HCT116 (cell line): Measurements from ENCODE around the gene EN2.

Experiments used
- POLR2A ChIP-seq: IDR thresholded peaks from 2 replicates; pipeline ENCODE4 v1.7.0; 2011; ENCODE audit warnings: borderline replicate concordance; ENCODE audit not compliant: insufficient read depth, insufficient read length; ENCODE audit errors: extremely low read depth
- SIN3A ChIP-seq: IDR thresholded peaks from 2 replicates; pipeline ENCODE4 v1.6.1; 2012; ENCODE audit warnings: low read depth
- TF ChIP-seq, protein P1 (sequence below), 3 experiments: fragments of 200-600 bp in 1 of 3; sonication (generic) in 1 of 3; IDR thresholded peaks in 2 of 3; conservative IDR thresholded peaks in 1 of 3; 2 replicates each; pipeline ENCODE4 v1.5.1; 2012 to 2017; ENCODE audit warnings: low read depth in 2 of 3, low read length in 2 of 3, antibody characterized with exemption in 1 of 3, borderline replicate concordance in 1 of 3, control low read depth in 1 of 3, mild to moderate bottlenecking in 1 of 3, mixed read lengths in 1 of 3, mixed run types in 1 of 3, moderate library complexity in 1 of 3; ENCODE audit not compliant: insufficient read depth in 1 of 3

DNA sequence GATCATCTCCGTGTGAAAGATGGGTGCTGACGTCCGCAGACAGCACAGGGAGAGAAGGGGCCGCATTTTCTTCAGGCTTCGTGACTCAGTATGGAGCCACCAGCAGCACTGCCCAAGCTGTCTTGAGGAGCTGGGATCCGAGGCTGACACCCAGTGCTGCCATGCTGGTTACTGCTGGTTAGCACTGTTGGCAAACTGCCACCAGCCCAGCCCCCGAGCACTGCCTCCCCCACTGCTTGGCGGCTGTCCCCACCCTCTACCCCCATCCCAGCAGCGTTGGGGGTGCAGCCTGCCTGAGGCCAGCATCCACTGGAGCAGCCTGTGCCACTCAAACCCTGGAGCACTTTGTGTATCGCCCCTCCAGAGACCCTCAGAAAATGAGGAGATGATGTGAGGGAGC, 35.8 kb upstream of the EN2 start:
- TF ChIP-seq, protein P1, sequence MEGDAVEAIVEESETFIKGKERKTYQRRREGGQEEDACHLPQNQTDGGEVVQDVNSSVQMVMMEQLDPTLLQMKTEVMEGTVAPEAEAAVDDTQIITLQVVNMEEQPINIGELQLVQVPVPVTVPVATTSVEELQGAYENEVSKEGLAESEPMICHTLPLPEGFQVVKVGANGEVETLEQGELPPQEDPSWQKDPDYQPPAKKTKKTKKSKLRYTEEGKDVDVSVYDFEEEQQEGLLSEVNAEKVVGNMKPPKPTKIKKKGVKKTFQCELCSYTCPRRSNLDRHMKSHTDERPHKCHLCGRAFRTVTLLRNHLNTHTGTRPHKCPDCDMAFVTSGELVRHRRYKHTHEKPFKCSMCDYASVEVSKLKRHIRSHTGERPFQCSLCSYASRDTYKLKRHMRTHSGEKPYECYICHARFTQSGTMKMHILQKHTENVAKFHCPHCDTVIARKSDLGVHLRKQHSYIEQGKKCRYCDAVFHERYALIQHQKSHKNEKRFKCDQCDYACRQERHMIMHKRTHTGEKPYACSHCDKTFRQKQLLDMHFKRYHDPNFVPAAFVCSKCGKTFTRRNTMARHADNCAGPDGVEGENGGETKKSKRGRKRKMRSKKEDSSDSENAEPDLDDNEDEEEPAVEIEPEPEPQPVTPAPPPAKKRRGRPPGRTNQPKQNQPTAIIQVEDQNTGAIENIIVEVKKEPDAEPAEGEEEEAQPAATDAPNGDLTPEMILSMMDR (IDR thresholded peaks at IDR 0.05 in 2 of 3, conservative IDR thresholded peaks at IDR 0.05 in 1 of 3; ENCODE audit: borderline replicate concordance in 1 of 3, insufficient read depth in 1 of 3, low read depth in 2 of 3, low read length in 2 of 3): no peak
- TF ChIP-seq SIN3A (no peak), POLR2A (no peak)
